Subcutaneous abdominal adipose tissue (tissue), 5 donors: ENCODE data around the gene KIF13A.
"Not testable (repeated sequence)": the region's sequence is repeated elsewhere in the genome, so short reads cannot be mapped to it uniquely, and the experiment has no call there.

ENCODE experiments used
- H3K27ac ChIP-seq: one replicate; pipeline ENCODE4 v1.7.0; 2013; ENCODE audit warnings: low read depth, mild to moderate bottlenecking, inconsistent platforms, low read length, moderate library complexity
- H3K27me3 ChIP-seq, 5 donors: one replicate each; pipeline ENCODE4 v1.7.0; 2013; ENCODE audit warnings: low read length in 5 of 5, inconsistent platforms in 1 of 5; ENCODE audit not compliant: control insufficient read depth in 5 of 5, insufficient read depth in 4 of 5
- H3K36me3 ChIP-seq, 5 donors: one replicate each; pipeline ENCODE4 v1.7.0; 2013; ENCODE audit warnings: low read length in 5 of 5; ENCODE audit not compliant: control insufficient read depth in 5 of 5, insufficient read depth in 5 of 5
- H3K4me1 ChIP-seq, 5 donors: one replicate each; pipeline ENCODE4 v1.7.0; 2013; ENCODE audit warnings: low read length in 5 of 5, mild to moderate bottlenecking in 3 of 5, moderate library complexity in 1 of 5; ENCODE audit not compliant: control insufficient read depth in 5 of 5, insufficient read depth in 5 of 5
- H3K4me3 ChIP-seq, 5 donors: one replicate each; pipeline ENCODE4 v1.7.0; 2013; ENCODE audit warnings: low read length in 5 of 5, low read depth in 1 of 5
- H3K9ac ChIP-seq, 5 donors: one replicate each; pipeline ENCODE4 v1.7.0; 2013; ENCODE audit warnings: low read length in 5 of 5, mild to moderate bottlenecking in 4 of 5, moderate library complexity in 3 of 5
- H3K9me3 ChIP-seq, 5 donors: one replicate each; pipeline ENCODE4 v1.7.0; 2013; ENCODE audit warnings: low read length in 5 of 5; ENCODE audit not compliant: control insufficient read depth in 5 of 5
- donor health status: healthy.
- donor health status: healthy.
- donor health status: healthy.
- donor health status: healthy.
- donor health status: healthy.

KIF13A gene

DNA sequence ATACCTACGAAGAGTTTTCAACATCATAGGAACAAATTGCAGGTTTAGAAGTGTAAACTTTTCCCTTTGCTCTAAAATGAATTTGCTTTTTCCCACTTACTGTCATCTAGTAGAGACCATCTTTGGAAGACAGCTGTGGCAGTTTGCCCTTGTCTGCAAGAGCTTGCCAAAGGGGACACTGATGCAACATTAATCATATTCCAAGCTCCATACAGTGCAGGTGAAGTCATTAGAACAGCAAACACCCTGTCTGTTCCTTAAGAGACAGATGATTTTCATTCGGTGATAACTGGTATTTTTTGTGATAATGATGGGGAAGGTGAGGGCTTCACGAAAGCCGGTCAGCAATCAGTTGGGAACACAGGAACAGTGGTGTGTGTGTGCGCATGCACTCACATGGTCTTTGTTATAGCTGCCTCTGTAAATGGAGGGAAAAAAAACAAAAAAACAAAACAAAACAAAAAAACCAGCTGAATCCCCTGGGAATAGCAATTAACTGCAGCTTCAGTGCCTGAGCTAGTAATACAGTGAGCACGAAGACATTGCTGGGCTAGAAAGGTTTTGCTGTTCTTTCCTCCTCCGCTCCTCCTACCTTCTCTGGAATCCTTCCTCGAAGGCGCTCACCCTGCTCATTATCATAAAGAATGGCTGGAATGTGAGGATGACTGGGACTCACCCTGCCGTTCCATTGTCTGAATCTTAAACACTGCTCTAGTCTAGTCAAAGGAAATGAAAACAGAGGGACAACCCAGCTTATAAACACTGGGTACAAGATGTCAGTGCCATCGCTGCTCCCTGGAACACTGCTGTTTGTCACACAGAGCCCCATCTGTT is 35.2 kb upstream of the KIF13A start:
- Histone ChIP-seq H3K4me1 (peaks cover 0 to 3% (median 0%) of the 10 kb centered on the region in 5 donors), H3K9ac (no peak overlapping the region), H3K4me3 (no peak overlapping the region), H3K27ac (no peak overlapping the region), H3K9me3 (no peaks in the 10 kb centered on the region), H3K27me3 (peaks cover 0 to 5% (median 0%) of the 10 kb centered on the region in 5 donors), H3K36me3 (no peaks in the 10 kb centered on the region)

DNA sequence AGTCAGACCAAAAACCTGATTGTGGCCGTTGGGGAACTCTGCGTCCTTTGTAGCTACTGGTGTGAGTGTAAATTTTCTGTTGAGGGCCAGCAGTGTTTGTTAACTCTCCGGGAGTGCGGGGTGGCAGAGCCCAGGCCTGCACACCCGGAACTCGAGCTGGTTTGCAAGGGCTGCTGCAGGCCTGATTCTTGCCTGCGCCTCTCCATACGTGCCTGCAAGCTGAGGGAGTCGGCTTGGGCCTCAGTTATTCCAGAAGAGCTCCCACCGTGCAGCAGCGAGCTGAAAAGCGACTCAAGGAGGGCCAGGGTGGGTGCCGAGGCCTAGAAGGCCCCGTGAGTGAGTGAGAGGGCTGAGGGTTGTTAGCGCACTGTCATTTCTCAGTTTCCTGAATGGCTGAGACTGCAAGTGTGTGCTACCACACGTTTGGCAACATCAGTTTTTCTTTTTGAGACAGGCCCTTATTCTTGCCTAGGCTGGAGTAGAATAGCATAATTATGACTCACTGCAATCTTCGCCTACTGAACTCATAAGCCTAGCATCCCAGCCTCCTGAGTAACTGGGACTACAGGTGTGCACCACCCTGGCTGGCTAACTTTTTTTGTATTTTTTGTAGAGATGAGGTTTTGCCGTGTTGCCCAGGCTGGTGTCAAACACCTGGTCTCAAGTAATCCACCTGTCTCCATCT is 33.9 kb upstream of the KIF13A start:
- Histone ChIP-seq H3K9ac (no peak overlapping the region), H3K27me3 (peaks cover 0 to 5% (median 0%) of the 10 kb centered on the region in 5 donors), H3K36me3 (no peaks in the 10 kb centered on the region), H3K4me1 (peaks cover 0 to 3% (median 0%) of the 10 kb centered on the region in 5 donors), H3K27ac (no peak overlapping the region), H3K9me3 (no peaks in the 10 kb centered on the region), H3K4me3 (no peak overlapping the region)

DNA sequence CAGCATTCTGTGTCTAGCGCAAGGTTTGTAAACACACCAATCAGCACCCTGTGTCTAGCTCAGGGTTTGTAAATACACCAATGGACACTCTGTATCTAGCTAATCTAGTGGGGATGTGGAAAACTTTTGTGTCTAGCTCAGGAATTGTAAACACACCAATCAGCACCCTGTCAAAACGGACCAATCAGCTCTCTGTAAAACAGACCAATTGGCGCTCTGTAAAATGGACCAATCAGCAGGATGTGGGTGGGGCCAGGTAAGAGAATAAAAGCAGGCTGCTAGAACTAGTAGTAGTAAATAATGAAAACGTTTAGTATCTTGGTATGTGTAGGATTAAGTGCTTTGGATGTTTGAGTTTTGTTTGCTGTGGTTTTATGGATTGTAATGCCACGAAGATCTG is 33.1 kb upstream of the KIF13A start:
- H3K9ac ChIP-seq, H3K27ac ChIP-seq, H3K36me3 ChIP-seq, H3K9me3 ChIP-seq, H3K4me3 ChIP-seq, H3K27me3 ChIP-seq, H3K4me1 ChIP-seq: not testable (repeated sequence)

DNA sequence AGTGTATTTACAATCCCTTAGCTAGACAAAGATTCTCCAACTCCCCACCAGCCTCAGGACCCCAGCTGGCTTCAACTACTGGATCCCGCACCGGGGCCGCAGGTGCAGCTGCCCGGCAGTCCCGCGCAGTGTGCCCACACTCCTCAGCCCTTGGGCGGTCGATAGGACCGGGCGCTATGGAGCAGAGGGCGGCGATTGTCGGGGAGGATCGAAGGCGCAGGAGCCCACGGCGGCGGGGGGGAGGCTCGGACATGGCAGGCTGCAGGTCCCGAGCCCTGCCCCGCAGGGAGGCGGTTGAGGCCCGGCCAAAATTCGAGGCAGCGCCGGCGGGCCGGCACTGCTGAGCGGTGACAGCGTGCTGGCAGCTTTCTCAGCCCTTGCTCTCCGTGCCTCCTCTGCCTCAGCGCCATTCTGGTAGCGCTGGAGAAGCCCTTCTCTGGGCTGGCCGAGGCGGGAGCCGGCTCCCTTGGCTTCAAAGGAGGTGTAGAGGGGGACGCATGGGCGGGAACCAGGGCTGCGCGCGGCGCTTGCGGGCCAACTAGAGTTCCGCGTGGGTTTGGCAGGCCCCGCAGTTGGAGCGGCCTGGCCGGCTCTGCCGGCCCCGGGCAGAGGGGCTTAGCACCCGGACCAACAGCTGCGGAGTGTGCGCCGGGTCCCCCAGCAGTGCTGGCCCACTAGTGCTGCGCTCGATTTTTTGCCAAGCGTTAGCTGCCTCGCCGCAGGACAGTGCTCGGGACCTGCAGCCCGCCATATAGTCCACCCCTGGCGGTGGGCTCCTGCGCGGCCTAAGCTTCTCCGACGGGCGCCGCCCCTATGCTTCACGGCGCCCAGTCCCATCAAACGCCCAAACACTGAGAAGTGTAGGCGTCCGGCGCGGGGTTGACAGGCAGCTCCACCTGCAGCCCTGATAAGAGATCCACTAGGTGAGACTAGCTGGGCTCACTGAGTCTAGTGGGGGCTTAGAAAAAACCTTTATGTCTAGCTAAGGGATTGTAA is 32.4 kb upstream of the KIF13A start:
- Histone ChIP-seq H3K4me1 (peaks cover 0 to 3% (median 0%) of the 10 kb centered on the region in 5 donors), H3K27ac (no peak overlapping the region), H3K4me3 (peak overlapping the region in 3 of 5 donors; percentile 36 to 44 (median 42))

DNA sequence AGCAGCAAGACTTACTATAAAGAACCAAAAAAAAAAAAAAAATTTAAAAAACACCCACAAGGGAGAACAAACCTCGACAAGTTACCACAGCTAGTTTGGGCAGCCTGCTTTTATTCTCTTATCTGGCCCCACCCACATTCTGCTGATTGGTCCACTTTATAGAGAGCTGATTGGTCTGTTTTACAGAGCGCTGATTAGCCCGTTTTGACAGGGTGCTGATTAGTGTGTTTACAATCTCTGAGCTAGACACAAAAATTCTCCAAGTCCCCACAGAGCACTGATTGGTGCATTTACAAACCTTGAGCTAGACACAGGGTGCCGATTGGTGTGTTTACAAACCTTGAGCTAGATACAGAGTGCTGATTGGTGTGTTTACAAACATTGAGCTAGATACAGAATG is 31.7 kb upstream of the KIF13A start:
- H3K4me1 ChIP-seq, H3K9me3 ChIP-seq, H3K9ac ChIP-seq, H3K27ac ChIP-seq, H3K27me3 ChIP-seq, H3K36me3 ChIP-seq: not testable (repeated sequence)
- peak overlapping the region in 1 of 5 donors; percentile 44 for H3K4me3 ChIP-seq

More for the DNA sequence above, 32.4 kb upstream of the KIF13A start:
- Histone ChIP-seq H3K9ac (no peak overlapping the region), H3K36me3 (no peaks in the 10 kb centered on the region), H3K9me3 (no peaks in the 10 kb centered on the region), H3K27me3 (peaks cover 0 to 5% (median 0%) of the 10 kb centered on the region in 5 donors)

DNA sequence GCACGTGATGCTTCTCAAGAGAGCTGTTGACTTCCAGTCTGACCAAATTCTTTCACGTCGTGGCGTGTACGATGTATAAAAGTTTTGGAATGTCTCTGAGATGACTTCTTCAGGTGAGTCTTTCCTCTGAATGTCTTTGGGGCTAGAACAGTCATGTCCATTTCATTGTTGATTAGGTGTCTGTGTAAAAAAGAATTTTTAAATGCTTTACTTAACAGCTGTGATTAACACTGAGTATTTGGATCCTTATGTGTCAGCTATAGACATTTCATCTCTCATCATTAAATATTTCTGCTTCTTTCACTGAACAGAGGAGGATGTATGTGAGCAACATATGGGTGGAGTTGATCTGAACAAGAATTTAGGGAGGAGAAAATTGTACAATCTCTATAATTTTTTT is 29.3 kb upstream of the KIF13A start:
- Histone ChIP-seq H3K4me1 (peaks cover 0 to 3% (median 0%) of the 10 kb centered on the region in 5 donors), H3K4me3 (no peak overlapping the region), H3K27ac (no peak overlapping the region), H3K27me3 (peaks cover 0 to 5% (median 0%) of the 10 kb centered on the region in 5 donors), H3K9ac (no peak overlapping the region), H3K36me3 (no peaks in the 10 kb centered on the region), H3K9me3 (no peaks in the 10 kb centered on the region)

DNA sequence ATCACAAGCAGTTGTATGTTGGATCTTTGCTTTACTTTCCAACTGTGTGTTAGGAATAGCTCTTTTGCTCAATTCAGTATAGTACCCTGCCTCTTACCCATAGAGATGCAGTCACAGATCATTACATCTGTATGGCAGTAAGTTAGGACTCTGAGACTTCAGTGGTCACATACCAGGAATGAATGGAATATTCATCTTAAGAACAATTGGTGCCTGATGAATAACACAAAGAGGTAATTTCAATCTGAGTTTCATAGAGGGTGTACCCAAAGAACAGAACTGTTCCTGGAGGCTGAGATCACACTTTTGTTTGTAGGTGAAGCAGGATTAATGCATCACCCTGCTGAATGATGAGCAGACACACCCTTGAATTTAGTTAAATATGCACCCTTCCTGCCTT is 28.7 kb upstream of the KIF13A start:
- H3K27ac ChIP-seq: no peak overlapping the region
- H3K27me3 ChIP-seq: peaks cover 0 to 5% (median 0%) of the 10 kb centered on the region in 5 donors
- no peaks in the 10 kb centered on the region for H3K36me3 ChIP-seq
- peaks cover 0 to 3% (median 0%) of the 10 kb centered on the region in 5 donors for H3K4me1 ChIP-seq
- H3K4me3 ChIP-seq: no peak overlapping the region
- H3K9ac ChIP-seq: no peak overlapping the region
- no peaks in the 10 kb centered on the region for H3K9me3 ChIP-seq

DNA sequence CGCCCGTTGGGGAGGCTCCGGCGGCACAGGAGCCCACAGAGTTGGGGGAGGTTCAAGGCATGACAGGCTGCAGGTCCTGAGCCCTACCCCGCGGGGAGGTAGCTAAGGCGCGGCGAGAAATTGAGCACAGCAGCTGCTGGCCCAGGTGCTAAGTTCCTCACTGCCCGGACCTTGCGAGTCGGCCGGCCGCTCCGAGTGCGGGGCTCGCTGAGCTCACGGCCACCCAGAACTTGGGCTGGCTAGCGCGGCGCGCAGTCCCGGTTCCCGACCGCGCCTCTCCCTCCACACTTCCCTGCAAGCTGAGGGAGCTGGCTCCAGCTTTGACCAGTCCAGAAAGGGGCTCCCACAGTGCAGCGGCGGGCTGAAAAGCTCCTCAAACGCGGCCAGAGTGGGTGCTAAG is 23.9 kb upstream of the KIF13A start:
- H3K27me3 ChIP-seq: no peaks in the 10 kb centered on the region
- no peaks in the 10 kb centered on the region for H3K9me3 ChIP-seq
- no peaks in the 10 kb centered on the region for H3K4me1 ChIP-seq
- no peaks in the 10 kb centered on the region for H3K36me3 ChIP-seq
- no peak overlapping the region for H3K4me3 ChIP-seq
- no peak overlapping the region for H3K9ac ChIP-seq
- H3K27ac ChIP-seq: no peak overlapping the region

DNA sequence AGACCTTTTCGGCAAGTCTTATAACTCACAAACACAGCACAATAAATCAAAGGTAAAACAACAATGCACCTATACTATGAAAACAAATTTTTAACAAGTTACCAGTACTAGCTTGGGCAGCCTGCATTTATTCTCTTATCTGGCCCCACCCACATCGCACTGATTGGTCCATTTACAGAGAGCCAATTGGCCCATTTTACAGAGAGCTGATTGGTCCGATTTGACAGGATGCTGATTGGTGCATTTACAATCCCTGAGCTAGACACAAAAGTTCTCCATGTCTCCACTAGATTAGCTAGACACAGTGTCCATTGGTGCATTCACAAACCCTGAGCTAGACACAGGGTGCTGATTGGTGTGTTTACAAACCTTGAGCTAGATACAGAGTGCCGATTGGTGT is 23.1 kb upstream of the KIF13A start:
- not testable (repeated sequence) for H3K27ac ChIP-seq, H3K36me3 ChIP-seq, H3K27me3 ChIP-seq, H3K9ac ChIP-seq, H3K4me1 ChIP-seq, H3K9me3 ChIP-seq, H3K4me3 ChIP-seq
